Fibroblast of lung (primary cell): ENCODE data around the gene TMEM117.

ENCODE experiments used
- EZH2 ChIP-seq: IDR thresholded peaks from 2 replicates; pipeline ENCODE4 v1.5.1; 2012; ENCODE audit warnings: low read length, control low read depth, mild to moderate bottlenecking; ENCODE audit errors: missing control alignments
- TF ChIP-seq, protein P1 (sequence below), 2 donors: IDR thresholded peaks in 1 of 2; conservative IDR thresholded peaks in 1 of 2; 1 replicate in 1 of 2; 2 replicates in 1 of 2; pipeline ENCODE4 v1.5.1; 2011 to 2012; ENCODE audit warnings: low read length in 2 of 2, control low read depth in 1 of 2, inconsistent platforms in 1 of 2, low read depth in 1 of 2, mild to moderate bottlenecking in 1 of 2

DNA sequence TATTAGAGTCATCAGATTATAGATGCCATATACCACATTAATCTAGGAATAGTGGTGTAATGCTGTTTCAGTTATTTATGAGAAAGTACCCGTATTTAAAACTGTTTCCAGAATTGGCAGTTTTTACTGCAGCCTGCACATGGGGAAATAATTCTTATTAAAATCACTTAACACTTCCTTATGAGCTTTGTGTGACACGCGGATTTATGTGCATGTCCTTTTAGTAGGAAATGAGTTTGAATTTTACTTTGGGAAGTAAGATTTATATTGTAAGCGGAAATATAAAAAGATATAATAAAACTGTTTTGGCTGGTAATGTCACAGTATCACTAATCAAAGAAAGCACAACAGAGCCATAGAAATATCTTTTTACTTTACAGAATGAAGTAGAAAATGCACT is 132.9 kb downstream of the TMEM117 start:
- TF ChIP-seq, protein P1, sequence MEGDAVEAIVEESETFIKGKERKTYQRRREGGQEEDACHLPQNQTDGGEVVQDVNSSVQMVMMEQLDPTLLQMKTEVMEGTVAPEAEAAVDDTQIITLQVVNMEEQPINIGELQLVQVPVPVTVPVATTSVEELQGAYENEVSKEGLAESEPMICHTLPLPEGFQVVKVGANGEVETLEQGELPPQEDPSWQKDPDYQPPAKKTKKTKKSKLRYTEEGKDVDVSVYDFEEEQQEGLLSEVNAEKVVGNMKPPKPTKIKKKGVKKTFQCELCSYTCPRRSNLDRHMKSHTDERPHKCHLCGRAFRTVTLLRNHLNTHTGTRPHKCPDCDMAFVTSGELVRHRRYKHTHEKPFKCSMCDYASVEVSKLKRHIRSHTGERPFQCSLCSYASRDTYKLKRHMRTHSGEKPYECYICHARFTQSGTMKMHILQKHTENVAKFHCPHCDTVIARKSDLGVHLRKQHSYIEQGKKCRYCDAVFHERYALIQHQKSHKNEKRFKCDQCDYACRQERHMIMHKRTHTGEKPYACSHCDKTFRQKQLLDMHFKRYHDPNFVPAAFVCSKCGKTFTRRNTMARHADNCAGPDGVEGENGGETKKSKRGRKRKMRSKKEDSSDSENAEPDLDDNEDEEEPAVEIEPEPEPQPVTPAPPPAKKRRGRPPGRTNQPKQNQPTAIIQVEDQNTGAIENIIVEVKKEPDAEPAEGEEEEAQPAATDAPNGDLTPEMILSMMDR (conservative IDR thresholded peaks at IDR 0.05 in 1 of 2, IDR thresholded peaks at IDR 0.05 in 1 of 2; ENCODE audit: low read depth in 1 of 2, low read length in 2 of 2): no peak
- TF ChIP-seq EZH2: no peak
